Measurements from ENCODE around the gene BCL7C. TPM values are rescaled to one million over a fixed set of nuclear protein-coding genes. Genes with fewer than 3 reads are reported as not detected.

BCL7C gene
- total and polyA plus RNA-seq, 12 donors: 24.2 to 68.8 (median 27.5) TPM

- TF ChIP-seq CTCF (IDR thresholded peaks at IDR 0.05): no peak
- Histone ChIP-seq H3K27me3 (no peaks in the 10 kb centered on the region), H3K9me3 (no peaks in the 10 kb centered on the region), H3K4me3 (no peak overlapping the region), H3K27ac (no peak overlapping the region), H3K4me1 (peaks cover 0 to 7% (median 0%) of the 10 kb centered on the region in 9 donors), H3K36me3 (peaks cover 0 to 7% (median 0%) of the 10 kb centered on the region in 9 donors)
- 77% methylated on average over 4 of the region's 4 CpGs for WGBS, 2 donors
- ATAC-seq (no peak), DNase-seq (no peak)
- intact Hi-C loops (cut with DNase I): no loop called here
Observed at GRCh38 chr16:30858829-30859423, 35.0 kb downstream of the BCL7C start.

- intact Hi-C loops (cut with DNase I): no loop called here
Observed at GRCh38 chr16:30858111-30858495, 35.8 kb downstream of the BCL7C start.

GRCh38 chr16:30853758-30854157, 40.1 kb downstream of the BCL7C start:
- no peak for DNase-seq
- no peaks in the 10 kb centered on the region for H3K27me3 ChIP-seq
- H3K36me3 ChIP-seq: peaks cover 0 to 16% (median 0%) of the 10 kb centered on the region in 9 donors
- WGBS, 2 donors: 100% methylated on average over 2 of the region's 2 CpGs
- no peak overlapping the region for H3K4me3 ChIP-seq
- intact Hi-C loops (cut with DNase I): no loop called here
- peak overlapping the region in 3 of 10 donors; percentile 46 to 72 (median 71) for H3K27ac ChIP-seq
- ATAC-seq: no peak
- H3K4me1 ChIP-seq: peaks cover 0 to 7% (median 0%) of the 10 kb centered on the region in 9 donors
- TF ChIP-seq CTCF (IDR thresholded peaks at IDR 0.05): no peak
- no peaks in the 10 kb centered on the region for H3K9me3 ChIP-seq

More at GRCh38 chr16:30858111-30858495, 35.8 kb downstream of the BCL7C start:
- Histone ChIP-seq H3K9me3 (no peaks in the 10 kb centered on the region), H3K36me3 (peaks cover 0 to 16% (median 0%) of the 10 kb centered on the region in 9 donors), H3K27ac (no peak overlapping the region), H3K27me3 (no peaks in the 10 kb centered on the region), H3K4me3 (no peak overlapping the region), H3K4me1 (peaks cover 0 to 7% (median 0%) of the 10 kb centered on the region in 9 donors)
- ATAC-seq (no peak), DNase-seq (no peak)
- no peak for TF ChIP-seq CTCF (IDR thresholded peaks at IDR 0.05)
- WGBS, 2 donors: 85 to 92% methylated on average over 3 of the region's 3 CpGs

- 68 to 79% methylated on average over 1 of the region's 1 CpG for WGBS, 2 donors
- H3K36me3 ChIP-seq: peaks cover 0 to 15% (median 0%) of the 10 kb centered on the region in 9 donors
Observed at GRCh38 chr16:30850246-30850645, 43.6 kb downstream of the BCL7C start.

More at GRCh38 chr16:30850246-30850645, 43.6 kb downstream of the BCL7C start:
- H3K9me3 ChIP-seq: no peaks in the 10 kb centered on the region
- H3K27ac ChIP-seq: no peak overlapping the region
- TF ChIP-seq CTCF (IDR thresholded peaks at IDR 0.05): no peak
- H3K27me3 ChIP-seq: no peaks in the 10 kb centered on the region
- no peak overlapping the region for H3K4me3 ChIP-seq
- ATAC-seq (no peak), DNase-seq (no peak)
- H3K4me1 ChIP-seq: peaks cover under 1 to 24% (median 8%) of the 10 kb centered on the region in 9 donors
- intact Hi-C loops (cut with DNase I): no loop called here
